Hematopoietic multipotent progenitor cell (in vitro differentiated cells): ENCODE results near the gene FLG2. TPM values are rescaled to one million over a fixed set of nuclear protein-coding genes. Genes with fewer than 3 reads are reported as not detected.
"Not testable (repeated sequence)": the region's sequence is repeated elsewhere in the genome, so short reads cannot be mapped to it uniquely, and the experiment has no call there.

Source experiments
- DNase-seq, 3 donors: peaks; one replicate each; pipeline ENCODE4 v3.0.0-alpha.2; 2011 to 2015; ENCODE audit warnings: low read depth in 2 of 3, low spot score in 2 of 3
- small RNA-seq: library from RNA; depleted of rRNA; stranded (forward); fragments of <200 nt; gene quantifications from one replicate; pipeline ENCODE3, GENCODE V24; 2012
- total RNA-seq: library from RNA; depleted of rRNA; stranded (reverse); fragments of >200 nt; gene quantifications from one replicate; pipeline ENCODE4 v1.2.3, GENCODE V29; 2012

The FLG2 gene
- total RNA-seq, 1 donor = under 0.01 TPM

- no peak for DNase-seq
These were observed 46.4 kb downstream of the FLG2 start for GRCh38 chr1:152313319-152313801.

GRCh38 chr1:152312169-152312568, 47.6 kb downstream of the FLG2 start:
- not testable (repeated sequence) for DNase-seq

GRCh38 chr1:152309955-152310354, 49.9 kb downstream of the FLG2 start:
- no peak for DNase-seq

GRCh38 chr1:152309320-152309901, 50.4 kb downstream of the FLG2 start:
- DNase-seq = not testable (repeated sequence)

GRCh38 chr1:152308758-152309157, 51.0 kb downstream of the FLG2 start:
- not testable (repeated sequence) for DNase-seq

GRCh38 chr1:152307970-152308369, 51.8 kb downstream of the FLG2 start:
- not testable (repeated sequence) for DNase-seq

- not testable (repeated sequence) for DNase-seq
These were observed 53.7 kb downstream of the FLG2 start for GRCh38 chr1:152306123-152306522.

GRCh38 chr1:152304773-152305172, 55.0 kb downstream of the FLG2 start:
- DNase-seq = not testable (repeated sequence)

- not testable (repeated sequence) for DNase-seq
These were observed 56.5 kb downstream of the FLG2 start for GRCh38 chr1:152303139-152303872.

Small RNAs within 50 kb of the gene (small RNA-seq; reads per million reads assigned to genes)
- not detected for gene HMGN3P1

Other genes with a start within 250 kb of the FLG2 start
- under 0.01 TPM for gene TCHH, start 244.6 kb downstream of the FLG2 start, total RNA-seq
- gene RPTN, start 200.8 kb downstream of the FLG2 start, total RNA-seq = not detected
- gene HRNR, start 135.8 kb downstream of the FLG2 start, total RNA-seq = under 0.01 TPM
- under 0.01 TPM for gene FLG, start 34.8 kb downstream of the FLG2 start, total RNA-seq
- gene CRNN, start 54.3 kb upstream of the FLG2 start, total RNA-seq = not detected
- gene LCE5A, start 150.8 kb upstream of the FLG2 start, total RNA-seq = not detected
- gene CRCT1, start 154.5 kb upstream of the FLG2 start, total RNA-seq = not detected
- not detected for gene LCE3E, start 206.8 kb upstream of the FLG2 start, total RNA-seq
- gene LCE3D, start 220.5 kb upstream of the FLG2 start, total RNA-seq = not detected
- not detected for gene LCE3C, start 240.2 kb upstream of the FLG2 start, total RNA-seq